ENCODE data around the gene PLAAT4.

DNA sequence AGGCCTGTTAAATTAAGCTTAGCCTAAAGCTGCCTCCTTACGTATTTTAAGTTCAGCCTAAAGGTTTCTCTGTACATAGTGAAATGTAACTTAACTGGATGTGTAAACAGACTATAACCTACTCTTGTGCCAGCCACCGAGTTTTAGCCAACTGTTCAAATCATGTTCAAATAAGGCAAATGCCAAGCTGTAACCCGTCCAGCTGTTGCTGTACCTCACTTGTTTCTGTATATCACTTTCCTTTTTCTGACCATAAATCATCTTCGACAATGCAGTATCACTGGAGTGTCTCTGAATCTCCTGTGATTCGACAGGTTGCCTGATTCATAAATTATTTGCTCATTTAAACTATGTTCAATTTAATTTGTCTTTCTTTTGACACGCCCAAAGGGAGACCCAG, 41.6 kb upstream of the PLAAT4 start:
- no peak for TF ChIP-seq CTCF (conservative IDR thresholded peaks at IDR 0.05)
- no peak for TF ChIP-seq ZFX (IDR thresholded peaks at IDR 0.05)

Measured in C4-2B (cell line).